ENCODE measurements around the gene LRFN5.
"Not testable (repeated sequence)": the region's sequence is repeated elsewhere in the genome, so short reads cannot be mapped to it uniquely, and the experiment has no call there.

Gene LRFN5

DNA sequence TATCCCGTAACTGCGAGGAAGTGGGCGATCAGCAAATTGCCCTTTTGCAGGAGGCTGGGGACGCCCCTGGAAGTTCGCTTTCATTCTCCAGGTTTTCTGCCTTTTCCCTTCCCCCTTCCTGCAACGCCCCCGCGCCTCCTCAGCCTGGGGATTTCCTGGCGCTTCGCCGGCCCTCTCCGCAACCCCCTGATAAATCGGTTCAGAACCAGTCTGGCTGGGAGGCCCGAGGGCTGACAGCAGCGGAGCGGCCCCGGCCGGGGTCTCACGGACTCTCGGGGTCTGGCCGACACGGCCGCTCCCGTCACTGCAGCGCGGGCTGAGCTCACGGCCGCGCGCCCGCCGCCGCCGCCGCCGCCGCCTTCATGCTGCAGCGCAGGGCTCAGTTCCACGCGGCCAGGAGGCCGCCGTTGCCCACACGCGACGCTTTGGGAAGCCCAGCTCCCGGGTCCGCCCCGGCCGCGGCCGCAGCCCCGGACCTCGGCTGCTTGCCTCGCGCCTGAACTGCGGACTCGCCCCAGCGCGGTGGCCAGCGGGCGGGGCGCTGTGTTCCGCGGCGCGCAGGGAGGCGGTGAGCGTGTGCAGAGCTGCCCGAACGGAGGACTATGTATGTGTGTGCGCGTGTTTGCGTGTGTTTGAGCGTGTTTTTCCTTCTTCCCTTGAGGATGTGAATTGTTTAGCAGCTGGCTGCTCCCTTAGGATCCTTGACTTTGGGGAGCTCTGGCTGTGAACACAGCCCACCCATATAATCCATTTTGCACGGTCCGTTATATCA lies at the start of gene LRFN5:
LRFN5 (plus strand) TSS at position 345 of the 772 bp plus-strand sequence.
- no peak for DNase-seq (ENCODE audit: low read depth)

DNA sequence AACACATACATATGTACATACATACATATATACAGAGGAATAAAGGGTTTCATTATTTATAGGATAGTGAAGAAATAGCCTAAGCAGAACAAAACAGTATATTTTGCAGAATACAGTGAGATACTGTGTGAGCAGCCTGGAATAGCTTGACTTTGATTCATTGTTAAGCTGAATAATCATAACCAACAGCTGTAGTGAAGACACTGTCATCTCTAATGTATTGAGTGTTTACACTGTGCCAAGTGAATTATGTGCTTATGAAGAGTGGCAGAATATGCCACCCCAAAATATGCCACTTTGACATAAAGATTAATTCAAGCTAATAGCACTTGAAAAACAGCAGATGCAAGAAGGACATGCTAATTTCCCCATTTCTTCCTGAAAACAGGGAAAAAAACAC lies 48.2 kb upstream of the LRFN5 start:
- DNase-seq (ENCODE audit: low read depth) = no peak

DNA sequence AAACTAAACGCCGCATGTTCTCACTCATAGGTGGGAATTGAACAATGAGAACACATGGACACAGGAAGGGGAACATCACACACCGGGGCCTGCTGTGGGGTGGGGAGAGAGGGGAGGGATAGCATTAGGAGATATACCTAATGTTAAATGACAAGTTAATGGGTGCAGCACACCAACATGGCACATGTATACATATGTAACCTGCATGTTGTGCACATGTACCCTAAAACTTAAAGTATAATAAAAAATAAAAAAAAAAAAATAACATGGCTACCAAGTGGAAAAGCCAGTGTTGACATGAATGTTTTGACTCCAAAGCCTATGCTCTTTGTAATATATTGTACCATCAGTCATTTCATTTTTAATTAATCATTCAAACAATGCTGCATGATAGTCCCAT lies 39.8 kb upstream of the LRFN5 start:
- DNase-seq (ENCODE audit: low read depth) = not testable (repeated sequence)

DNA sequence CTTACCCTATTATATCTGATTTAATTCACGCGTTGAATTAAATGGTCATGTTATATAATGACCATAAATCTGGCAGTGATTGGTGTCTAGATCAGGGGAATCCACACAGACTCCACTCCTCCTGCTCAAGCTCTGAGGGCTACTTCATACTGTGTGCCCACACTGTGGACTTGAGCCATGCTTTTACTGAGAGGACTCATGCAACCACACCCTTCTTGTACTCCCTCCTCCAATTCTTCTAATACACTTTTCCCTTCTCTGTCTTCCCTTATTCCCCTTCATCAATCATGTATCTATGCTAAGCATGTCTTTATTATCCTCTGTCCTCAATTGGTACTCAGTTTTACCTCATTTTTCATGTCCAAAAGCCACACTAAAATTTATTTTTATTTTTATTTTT lies 37.7 kb upstream of the LRFN5 start:
- no peak for DNase-seq (ENCODE audit: low read depth)

GRCh38 chr14:41570415-41571155 lies 36.1 kb upstream of the LRFN5 start:
- DNase-seq (ENCODE audit: low read depth) = no peak

GRCh38 chr14:41586237-41586636 lies 20.4 kb upstream of the LRFN5 start:
- no peak for DNase-seq (ENCODE audit: low read depth)

GRCh38 chr14:41597647-41598046 lies 9.0 kb upstream of the LRFN5 start:
- DNase-seq (ENCODE audit: low read depth) = no peak

DNA sequence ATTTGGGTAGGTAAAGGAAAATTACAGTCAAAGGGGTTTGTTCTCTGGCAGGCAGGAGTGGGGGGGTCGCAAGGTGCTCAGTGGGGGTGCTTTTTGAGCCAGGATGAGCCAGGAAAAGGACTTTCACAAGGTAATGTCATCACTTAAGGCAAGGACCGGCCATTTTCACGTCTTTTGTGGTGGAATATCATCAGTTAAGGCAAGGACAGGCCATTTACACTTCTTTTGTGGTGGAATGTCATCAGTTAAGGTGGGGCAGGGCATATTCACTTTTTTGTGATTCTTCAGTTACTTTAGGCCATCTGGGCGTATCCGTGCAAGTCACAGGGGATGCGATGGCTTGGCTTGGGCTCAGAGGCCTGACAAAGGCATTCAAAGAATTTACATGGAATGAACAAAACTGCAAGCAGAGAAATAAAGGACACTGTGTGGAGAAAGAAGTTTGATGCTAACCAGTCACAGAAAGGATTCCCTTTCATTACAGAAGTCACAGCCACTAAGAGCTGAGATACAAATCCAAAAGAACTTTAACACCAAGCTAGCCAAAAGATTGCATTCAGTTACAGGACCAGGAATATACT lies 6.8 kb upstream of the LRFN5 start:
- not testable (repeated sequence) for DNase-seq (ENCODE audit: low read depth)

DNA sequence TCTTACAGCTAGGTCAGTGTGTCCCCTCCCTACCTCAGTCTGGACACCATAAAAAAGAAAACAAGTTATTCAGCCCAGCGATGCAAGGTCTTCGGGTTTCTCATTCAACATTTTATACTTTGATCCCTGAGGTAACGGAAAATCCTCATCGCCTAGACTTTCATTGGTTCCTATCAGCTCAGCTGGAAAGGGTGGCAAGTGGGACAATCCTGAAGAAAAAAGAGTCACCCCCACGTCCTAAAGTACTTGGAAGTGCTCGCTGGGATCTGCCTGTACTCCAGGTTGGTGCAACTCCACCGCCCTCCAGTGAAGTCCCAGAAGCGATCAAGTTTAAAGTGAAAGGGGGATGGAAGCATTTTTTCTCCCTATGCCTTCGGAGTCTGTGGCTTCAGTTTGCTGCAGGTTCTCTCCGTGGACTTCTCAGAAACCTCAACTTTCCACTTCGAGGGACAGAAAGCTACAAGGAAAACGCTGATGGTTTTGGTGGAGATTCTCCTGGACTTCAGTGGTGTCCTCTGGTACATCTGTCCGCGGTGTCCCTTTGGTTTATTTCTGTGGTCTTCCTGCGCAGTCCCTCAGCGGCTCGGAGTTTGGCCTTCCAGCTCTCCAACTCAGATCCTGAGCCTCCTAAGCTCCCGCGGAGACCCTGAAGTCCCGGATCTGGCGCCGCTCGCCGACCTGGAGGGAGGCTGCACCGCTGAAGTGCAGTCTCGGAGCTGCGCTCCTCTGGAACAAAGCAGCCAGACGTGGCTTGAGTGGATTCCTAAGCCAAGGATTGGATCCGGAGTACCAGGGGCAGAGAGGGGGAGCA lies 1.8 kb upstream of the LRFN5 start:
- peak; percentile 52 for DNase-seq (ENCODE audit: low read depth)

- peak; percentile 15 for DNase-seq (ENCODE audit: low read depth)
These were observed 960 bp upstream of the LRFN5 start for GRCh38 chr14:41605550-41606281.

DNA sequence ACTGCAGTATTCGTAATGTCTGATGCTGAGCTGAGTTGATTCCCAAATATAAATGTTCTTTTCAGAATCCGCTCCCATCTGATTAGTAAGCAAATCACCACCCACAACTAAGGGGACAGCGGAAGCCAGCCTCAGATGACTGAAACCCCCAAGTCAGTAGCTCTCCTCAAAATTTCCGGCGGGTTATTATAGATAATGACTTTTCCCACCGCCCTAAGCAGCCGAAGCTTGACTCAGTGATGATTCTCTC lies 469 bp upstream of the LRFN5 start:
- peak; percentile 2 for DNase-seq (ENCODE audit: low read depth)

GRCh38 chr14:41607304-41607775 lies 664 bp downstream of the LRFN5 start:
- peak; percentile 4 for DNase-seq (ENCODE audit: low read depth)

- DNase-seq (ENCODE audit: low read depth) = peak; percentile 4
These were observed 1.4 kb downstream of the LRFN5 start for GRCh38 chr14:41607966-41608663.

DNA sequence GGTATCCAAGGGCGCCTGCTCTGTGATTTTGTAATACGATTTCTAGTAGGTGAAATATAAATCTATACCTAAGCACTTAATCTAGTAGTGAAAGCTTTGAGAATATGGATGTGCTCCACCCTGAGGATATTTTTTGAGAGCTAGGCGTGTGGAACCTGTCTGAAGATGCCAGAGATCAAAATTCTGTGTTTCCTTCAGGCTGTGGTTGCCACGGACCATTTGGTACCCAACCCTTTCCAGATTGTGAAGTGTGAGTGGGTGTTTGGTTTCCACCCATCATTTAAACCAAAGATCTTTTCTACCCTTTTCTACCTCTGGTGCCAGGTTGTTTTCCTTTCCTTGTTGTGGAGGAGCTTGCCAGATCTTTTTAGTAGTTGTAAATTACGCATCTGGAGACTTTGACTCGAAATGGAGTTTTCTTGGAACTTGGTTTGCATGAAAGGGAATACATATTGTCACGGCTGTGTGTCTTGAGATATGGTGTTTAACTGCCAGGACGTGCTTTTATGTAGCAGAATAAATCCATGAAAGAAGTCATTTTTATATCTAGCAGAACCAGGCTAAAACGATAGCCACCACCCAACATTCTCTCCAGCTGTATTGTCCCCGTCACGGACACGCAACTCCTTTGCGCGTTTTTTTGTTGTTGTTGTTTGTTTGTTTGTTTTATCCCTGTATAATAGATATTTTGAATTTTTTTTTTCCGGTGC lies 2.2 kb downstream of the LRFN5 start:
- DNase-seq (ENCODE audit: low read depth) = peak; percentile 2

GRCh38 chr14:41609704-41610183 lies 3.1 kb downstream of the LRFN5 start:
- DNase-seq (ENCODE audit: low read depth) = peak; percentile 48

- DNase-seq (ENCODE audit: low read depth) = no peak
These were observed 8.4 kb downstream of the LRFN5 start for GRCh38 chr14:41615011-41615595.

DNA sequence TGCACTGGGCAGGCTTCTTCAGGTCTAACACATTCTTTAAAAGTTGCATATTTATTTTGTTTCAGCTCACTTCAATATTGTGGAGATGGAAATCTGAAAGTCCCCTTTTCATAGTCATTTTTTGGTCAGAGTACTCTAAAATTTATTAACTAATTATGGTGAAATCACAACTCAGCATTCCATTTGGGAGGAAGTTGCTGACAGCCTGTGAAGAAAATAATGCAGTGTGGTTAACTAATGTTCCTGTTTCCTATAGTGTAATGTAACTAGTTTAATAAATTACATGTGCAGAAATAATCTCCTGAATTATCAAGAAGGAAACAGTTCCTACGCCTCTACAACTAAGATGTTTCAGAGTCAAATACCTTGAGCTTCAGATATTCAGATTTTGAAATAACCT lies 17.1 kb downstream of the LRFN5 start:
- no peak for DNase-seq (ENCODE audit: low read depth)

GRCh38 chr14:41629876-41630275 lies 23.2 kb downstream of the LRFN5 start:
- DNase-seq (ENCODE audit: low read depth) = no peak

DNA sequence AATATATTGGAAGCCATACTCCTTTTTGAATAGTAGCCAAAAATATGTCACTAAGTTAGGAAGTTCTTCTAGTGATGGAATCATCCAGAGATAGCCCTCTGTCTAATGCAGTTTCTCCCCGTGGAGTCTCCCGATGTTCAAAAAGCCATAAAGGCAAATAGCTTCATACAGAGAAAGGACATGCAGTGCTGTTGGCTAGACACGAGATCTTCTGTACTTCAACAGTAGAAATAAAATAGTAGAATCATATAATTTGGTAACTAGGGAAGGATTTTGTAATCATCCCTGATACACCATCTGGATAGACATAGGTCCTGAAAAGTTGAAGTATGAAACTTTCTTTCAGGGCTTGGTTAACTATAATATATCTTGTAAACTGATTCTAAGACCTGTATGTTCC lies 27.6 kb downstream of the LRFN5 start:
- DNase-seq (ENCODE audit: low read depth) = no peak

All from ELR (cell line).